OCI-LY1 (cell line): ENCODE data around the gene ABO.

ENCODE experiments used
- H2AFZ ChIP-seq: fragments of 200-600 bp; sonication (generic), shearing (Covaris generic); 2 replicates; pipeline ENCODE4 v1.6.0; 2014; ENCODE audit warnings: antibody characterized with exemption, mild to moderate bottlenecking, low read length
- H3F3A ChIP-seq: fragments of 200-600 bp; sonication (generic), shearing (Covaris generic); 2 replicates; pipeline ENCODE4 v1.6.0; 2014; ENCODE audit warnings: mild to moderate bottlenecking, antibody characterized with exemption, low read length, moderate library complexity; ENCODE audit not compliant: insufficient read depth
- H3K27ac ChIP-seq: fragments of 200-600 bp; sonication (generic); 2 replicates; pipeline ENCODE4 v1.5.1; 2014; ENCODE audit warnings: low read length, mixed run types, mild to moderate bottlenecking, low read depth; ENCODE audit not compliant: poor library complexity, severe bottlenecking
- H3K27me3 ChIP-seq: fragments of 200-600 bp; sonication (generic); 2 replicates; pipeline ENCODE4 v1.6.0; 2014; ENCODE audit warnings: antibody characterized with exemption, mild to moderate bottlenecking, low read length, moderate library complexity; ENCODE audit not compliant: insufficient read depth
- H3K36me3 ChIP-seq: fragments of 200-600 bp; sonication (generic); 2 replicates; pipeline ENCODE4 v1.6.1; 2014; ENCODE audit warnings: mild to moderate bottlenecking, antibody characterized with exemption, low read length, moderate library complexity, mixed read lengths; ENCODE audit not compliant: insufficient read depth
- H3K4me1 ChIP-seq: fragments of 200-600 bp; sonication (generic); 2 replicates; pipeline ENCODE4 v1.5.1; 2014; ENCODE audit warnings: mild to moderate bottlenecking, low read length, moderate library complexity; ENCODE audit not compliant: insufficient read depth, severe bottlenecking
- H3K4me2 ChIP-seq: fragments of 200-600 bp; sonication (generic), shearing (Covaris generic); 2 replicates; pipeline ENCODE4 v1.6.1; 2014; ENCODE audit warnings: low read length
- H3K4me3 ChIP-seq: fragments of 200-600 bp; sonication (generic); 2 replicates; pipeline ENCODE4 v1.5.1; 2014; ENCODE audit warnings: low read length, low read depth, mild to moderate bottlenecking, mixed read lengths; ENCODE audit not compliant: poor library complexity, severe bottlenecking
- H3K79me2 ChIP-seq: fragments of 200-600 bp; shearing (Covaris generic); 2 replicates; pipeline ENCODE4 v1.6.1; 2016; ENCODE audit warnings: mixed run types, low read length, mixed read lengths; ENCODE audit not compliant: insufficient read depth
- H3K9ac ChIP-seq: fragments of 200-600 bp; sonication (generic), shearing (Covaris generic); 2 replicates; pipeline ENCODE4 v1.6.1; 2014; ENCODE audit warnings: mild to moderate bottlenecking, low read length, mixed read lengths
- H3K9me2 ChIP-seq: fragments of 200-600 bp; sonication (generic), shearing (Covaris generic); 2 replicates; pipeline ENCODE4 v1.6.1; 2014; ENCODE audit warnings: low read depth, mild to moderate bottlenecking, low read length, mixed read lengths
- H3K9me3 ChIP-seq: fragments of 200-600 bp; shearing (Covaris generic); 2 replicates; pipeline ENCODE4 v1.6.1; 2014; ENCODE audit warnings: low read length, mixed read lengths
- H4K20me1 ChIP-seq: fragments of 200-600 bp; sonication (generic), shearing (Covaris generic); 2 replicates; pipeline ENCODE4 v1.6.0; 2016; ENCODE audit warnings: mild to moderate bottlenecking, low read length; ENCODE audit not compliant: insufficient read depth
- EZH2 ChIP-seq: fragments of 200-600 bp; sonication (generic), shearing (Covaris generic); IDR thresholded peaks from 2 replicates; pipeline ENCODE4 v1.8.0; 2017; ENCODE audit warnings: borderline replicate concordance, mixed run types, mild to moderate bottlenecking, antibody characterized with exemption, low read length, moderate library complexity, mixed read lengths
- TF ChIP-seq, protein P1 (sequence below): fragments of 200-600 bp; sonication (generic), shearing (Covaris generic); IDR thresholded peaks from 2 replicates; pipeline ENCODE4 v1.5.1; 2017; ENCODE audit warnings: mild to moderate bottlenecking, antibody characterized with exemption, low read length, moderate library complexity, mixed read lengths

Gene ABO

GRCh38 chr9:133274236-133275104 is 531 bp downstream of the ABO start:
- no peak overlapping the region for H2AFZ ChIP-seq
- no peaks in the 10 kb centered on the region for H3K79me2 ChIP-seq
- H3K27me3 ChIP-seq = no peaks in the 10 kb centered on the region
- H3K4me2 ChIP-seq = no peak overlapping the region
- H3F3A ChIP-seq = no peaks in the 10 kb centered on the region
- H3K4me1 ChIP-seq = no peaks in the 10 kb centered on the region
- H3K9ac ChIP-seq = no peak overlapping the region
- TF ChIP-seq, protein P1, sequence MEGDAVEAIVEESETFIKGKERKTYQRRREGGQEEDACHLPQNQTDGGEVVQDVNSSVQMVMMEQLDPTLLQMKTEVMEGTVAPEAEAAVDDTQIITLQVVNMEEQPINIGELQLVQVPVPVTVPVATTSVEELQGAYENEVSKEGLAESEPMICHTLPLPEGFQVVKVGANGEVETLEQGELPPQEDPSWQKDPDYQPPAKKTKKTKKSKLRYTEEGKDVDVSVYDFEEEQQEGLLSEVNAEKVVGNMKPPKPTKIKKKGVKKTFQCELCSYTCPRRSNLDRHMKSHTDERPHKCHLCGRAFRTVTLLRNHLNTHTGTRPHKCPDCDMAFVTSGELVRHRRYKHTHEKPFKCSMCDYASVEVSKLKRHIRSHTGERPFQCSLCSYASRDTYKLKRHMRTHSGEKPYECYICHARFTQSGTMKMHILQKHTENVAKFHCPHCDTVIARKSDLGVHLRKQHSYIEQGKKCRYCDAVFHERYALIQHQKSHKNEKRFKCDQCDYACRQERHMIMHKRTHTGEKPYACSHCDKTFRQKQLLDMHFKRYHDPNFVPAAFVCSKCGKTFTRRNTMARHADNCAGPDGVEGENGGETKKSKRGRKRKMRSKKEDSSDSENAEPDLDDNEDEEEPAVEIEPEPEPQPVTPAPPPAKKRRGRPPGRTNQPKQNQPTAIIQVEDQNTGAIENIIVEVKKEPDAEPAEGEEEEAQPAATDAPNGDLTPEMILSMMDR = no peak
- no peak for TF ChIP-seq EZH2
- H3K36me3 ChIP-seq = no peaks in the 10 kb centered on the region
- H3K9me2 ChIP-seq = no peaks in the 10 kb centered on the region
- H3K27ac ChIP-seq = no peak overlapping the region
- H3K4me3 ChIP-seq = no peak overlapping the region
- H4K20me1 ChIP-seq = no peaks in the 10 kb centered on the region
- H3K9me3 ChIP-seq = no peaks in the 10 kb centered on the region

GRCh38 chr9:133273819-133274218 is 1.2 kb downstream of the ABO start:
- Histone ChIP-seq H3K27me3 (no peaks in the 10 kb centered on the region), H3K9me2 (no peaks in the 10 kb centered on the region), H3K4me2 (no peak overlapping the region), H3K9me3 (no peaks in the 10 kb centered on the region), H3K36me3 (no peaks in the 10 kb centered on the region), H3K27ac (no peak overlapping the region), H3K9ac (no peak overlapping the region), H3K4me3 (no peak overlapping the region), H3F3A (no peaks in the 10 kb centered on the region), H2AFZ (no peak overlapping the region), H3K4me1 (no peaks in the 10 kb centered on the region), H4K20me1 (no peaks in the 10 kb centered on the region), H3K79me2 (no peaks in the 10 kb centered on the region)
- TF ChIP-seq, protein P1 = no peak
- no peak for TF ChIP-seq EZH2

DNA sequence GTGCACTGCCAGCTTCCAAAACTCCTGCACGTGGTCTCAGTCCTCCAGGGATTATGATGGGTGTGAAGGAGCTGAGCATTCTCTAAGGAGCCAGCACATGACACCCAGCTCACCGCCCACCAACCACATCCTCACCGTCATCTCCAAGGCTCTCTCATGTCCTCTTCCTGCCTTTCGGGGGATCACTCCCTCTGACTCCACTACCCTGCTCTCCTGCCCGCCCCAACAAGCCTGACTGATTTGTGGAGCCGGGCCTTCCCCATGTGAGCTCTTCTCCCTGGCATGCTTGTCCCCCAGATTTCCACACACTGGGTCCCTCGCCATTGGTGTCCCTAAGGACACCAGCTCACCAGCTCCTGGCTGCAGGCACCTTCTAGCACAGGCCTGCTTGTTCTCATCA is 1.9 kb downstream of the ABO start:
- Histone ChIP-seq H3K4me1 (no peaks in the 10 kb centered on the region), H3K79me2 (no peaks in the 10 kb centered on the region), H3K9me3 (no peaks in the 10 kb centered on the region), H3K4me2 (no peak overlapping the region), H3K36me3 (no peaks in the 10 kb centered on the region), H3K9me2 (no peaks in the 10 kb centered on the region), H3K4me3 (no peak overlapping the region), H4K20me1 (no peaks in the 10 kb centered on the region), H3K9ac (no peak overlapping the region), H3F3A (no peaks in the 10 kb centered on the region), H3K27ac (no peak overlapping the region), H3K27me3 (no peaks in the 10 kb centered on the region), H2AFZ (no peak overlapping the region)
- TF ChIP-seq, protein P1 = no peak
- TF ChIP-seq EZH2 = no peak
